Peyer's patch (tissue), 4 donors: ENCODE results near the gene ACP6. TPM values are rescaled to one million over a fixed set of nuclear protein-coding genes. Genes with fewer than 3 reads are reported as not detected.

Experiments
- DNase-seq, 3 donors: peaks; one replicate each; pipeline ENCODE4 v3.0.0-alpha.2; 2017 to 2019
- H3K27ac ChIP-seq, 4 donors: fragments of 200-600 bp; sonication (generic); one replicate each; pipeline ENCODE4 v1.5.1; 2016 to 2019
- H3K27me3 ChIP-seq, 2 donors: fragments of 200-600 bp; sonication (generic); one replicate each; pipeline ENCODE4 v1.5.1; 2019
- H3K36me3 ChIP-seq, 3 donors: fragments of 200-600 bp; sonication (generic); one replicate each; pipeline ENCODE4 v1.5.1; 2016 to 2019
- H3K4me1 ChIP-seq, 4 donors: fragments of 200-600 bp; sonication (generic); one replicate each; pipeline ENCODE4 v1.5.1; 2016 to 2019
- H3K4me3 ChIP-seq, 4 donors: fragments of 200-600 bp; sonication (generic); 1 replicate in 3 of 4; 2 replicates in 1 of 4; pipeline ENCODE4 v1.5.1; 2016 to 2019; ENCODE audit warnings: mild to moderate bottlenecking in 1 of 4
- H3K9me3 ChIP-seq, 4 donors: fragments of 200-600 bp; sonication (generic); one replicate each; pipeline ENCODE4 v1.5.1; 2016 to 2019; ENCODE audit warnings: mild to moderate bottlenecking in 1 of 4
- POLR2A ChIP-seq, 2 donors: fragments of 450-650 bp; IDR thresholded peaks; one replicate each; pipeline ENCODE4 v1.5.1; 2017; ENCODE audit warnings: antibody characterized with exemption in 2 of 2, mild to moderate bottlenecking in 2 of 2, moderate library complexity in 2 of 2
- total RNA-seq, 4 donors: library from RNA; depleted of rRNA; stranded (reverse); fragments of >200 nt; gene quantifications; one replicate each; pipeline ENCODE4 v1.1.0, GENCODE V29; 2016
- TF ChIP-seq, protein P1 (sequence below), 6 experiments: fragments of 450-650 bp in 4 of 6; fragments of 200-600 bp in 2 of 6; sonication (generic) in 1 of 6; IDR thresholded peaks; one replicate each; pipeline ENCODE4 v1.5.1; 2017 to 2019; ENCODE audit warnings: antibody characterized with exemption in 6 of 6, mild to moderate bottlenecking in 3 of 6, moderate library complexity in 1 of 6

The ACP6 gene
- total RNA-seq, 4 donors from 2014 or later = 12.3 to 33.0 (median 18.8) TPM

DNA sequence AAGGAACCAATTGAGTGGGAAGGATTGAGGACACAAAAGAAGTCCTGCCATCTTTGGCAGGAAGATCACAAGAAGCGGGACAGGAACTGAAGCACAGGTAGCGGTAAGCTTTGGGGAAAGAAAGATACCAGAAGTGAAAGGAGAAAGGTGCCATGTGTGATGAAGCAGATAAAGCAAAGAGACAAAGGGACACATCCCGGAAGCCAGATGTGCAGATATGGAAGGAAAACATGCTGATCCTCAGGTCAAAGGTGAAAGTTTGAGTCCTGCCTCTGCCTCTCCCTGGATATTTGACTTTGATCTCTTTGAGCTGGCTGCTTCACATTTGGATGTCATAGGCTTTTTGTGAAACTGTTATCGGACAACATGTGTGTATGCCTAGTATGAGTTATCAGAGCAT lies 34.0 kb downstream of the ACP6 start:
- no peaks in the 10 kb centered on the region for H3K4me1 ChIP-seq
- H3K4me3 ChIP-seq = no peak overlapping the region
- H3K36me3 ChIP-seq = no peaks in the 10 kb centered on the region
- no peaks in the 10 kb centered on the region for H3K9me3 ChIP-seq
- H3K27me3 ChIP-seq = no peaks in the 10 kb centered on the region
- no peak for TF ChIP-seq POLR2A (IDR thresholded peaks at IDR 0.05)
- TF ChIP-seq, protein P1, sequence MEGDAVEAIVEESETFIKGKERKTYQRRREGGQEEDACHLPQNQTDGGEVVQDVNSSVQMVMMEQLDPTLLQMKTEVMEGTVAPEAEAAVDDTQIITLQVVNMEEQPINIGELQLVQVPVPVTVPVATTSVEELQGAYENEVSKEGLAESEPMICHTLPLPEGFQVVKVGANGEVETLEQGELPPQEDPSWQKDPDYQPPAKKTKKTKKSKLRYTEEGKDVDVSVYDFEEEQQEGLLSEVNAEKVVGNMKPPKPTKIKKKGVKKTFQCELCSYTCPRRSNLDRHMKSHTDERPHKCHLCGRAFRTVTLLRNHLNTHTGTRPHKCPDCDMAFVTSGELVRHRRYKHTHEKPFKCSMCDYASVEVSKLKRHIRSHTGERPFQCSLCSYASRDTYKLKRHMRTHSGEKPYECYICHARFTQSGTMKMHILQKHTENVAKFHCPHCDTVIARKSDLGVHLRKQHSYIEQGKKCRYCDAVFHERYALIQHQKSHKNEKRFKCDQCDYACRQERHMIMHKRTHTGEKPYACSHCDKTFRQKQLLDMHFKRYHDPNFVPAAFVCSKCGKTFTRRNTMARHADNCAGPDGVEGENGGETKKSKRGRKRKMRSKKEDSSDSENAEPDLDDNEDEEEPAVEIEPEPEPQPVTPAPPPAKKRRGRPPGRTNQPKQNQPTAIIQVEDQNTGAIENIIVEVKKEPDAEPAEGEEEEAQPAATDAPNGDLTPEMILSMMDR (IDR thresholded peaks at IDR 0.05) = no peak
- H3K27ac ChIP-seq = no peak overlapping the region
- DNase-seq = no peak

DNA sequence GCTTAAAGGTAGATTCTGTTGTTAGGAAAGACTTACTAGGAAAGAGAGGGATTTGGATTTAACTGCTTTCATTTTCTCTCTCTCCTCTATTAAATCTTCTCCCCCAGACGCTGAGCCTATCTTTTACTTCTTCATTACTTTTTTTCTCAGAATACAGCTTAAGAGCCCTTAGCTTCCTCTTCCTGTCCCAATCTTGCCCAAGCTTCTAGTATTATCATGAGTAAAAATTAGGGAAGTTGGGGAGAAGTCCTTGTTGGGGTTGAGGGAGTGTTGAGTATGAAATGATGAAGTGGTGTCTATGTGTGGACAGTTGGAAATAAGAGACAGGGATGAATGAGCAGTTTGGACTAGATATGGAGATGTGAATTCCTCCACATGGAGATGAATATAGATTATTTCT lies 35.0 kb downstream of the ACP6 start:
- Histone ChIP-seq H3K9me3 (no peaks in the 10 kb centered on the region), H3K27ac (no peak overlapping the region), H3K4me1 (no peaks in the 10 kb centered on the region), H3K27me3 (no peaks in the 10 kb centered on the region), H3K4me3 (no peak overlapping the region), H3K36me3 (no peaks in the 10 kb centered on the region)
- DNase-seq = no peak
- TF ChIP-seq, protein P1 (IDR thresholded peaks at IDR 0.05) = no peak
- TF ChIP-seq POLR2A (IDR thresholded peaks at IDR 0.05) = no peak

DNA sequence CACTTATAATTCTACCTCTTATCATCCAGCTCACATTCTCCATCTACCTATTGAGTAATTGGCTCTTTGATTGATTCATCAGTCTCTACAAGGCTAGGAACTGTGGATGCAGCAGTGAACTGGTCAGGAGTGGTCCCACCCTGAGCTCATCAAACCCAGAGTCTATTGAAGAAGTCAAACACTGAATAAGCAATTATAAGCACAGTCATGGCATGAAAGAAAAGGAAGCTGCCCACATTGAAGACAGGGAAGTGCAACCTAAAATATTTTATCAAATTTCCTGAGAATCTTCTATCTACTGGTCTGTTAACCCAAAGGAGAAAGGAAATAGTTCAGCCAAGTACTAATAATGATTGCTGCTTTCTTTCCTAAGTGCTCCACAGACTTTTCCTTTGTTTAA lies 35.7 kb downstream of the ACP6 start:
- Histone ChIP-seq H3K4me1 (no peaks in the 10 kb centered on the region), H3K27me3 (no peaks in the 10 kb centered on the region), H3K4me3 (no peak overlapping the region), H3K9me3 (no peaks in the 10 kb centered on the region), H3K27ac (no peak overlapping the region), H3K36me3 (no peaks in the 10 kb centered on the region)
- no peak for TF ChIP-seq POLR2A (IDR thresholded peaks at IDR 0.05)
- TF ChIP-seq, protein P1 (IDR thresholded peaks at IDR 0.05) = no peak
- no peak for DNase-seq

DNA sequence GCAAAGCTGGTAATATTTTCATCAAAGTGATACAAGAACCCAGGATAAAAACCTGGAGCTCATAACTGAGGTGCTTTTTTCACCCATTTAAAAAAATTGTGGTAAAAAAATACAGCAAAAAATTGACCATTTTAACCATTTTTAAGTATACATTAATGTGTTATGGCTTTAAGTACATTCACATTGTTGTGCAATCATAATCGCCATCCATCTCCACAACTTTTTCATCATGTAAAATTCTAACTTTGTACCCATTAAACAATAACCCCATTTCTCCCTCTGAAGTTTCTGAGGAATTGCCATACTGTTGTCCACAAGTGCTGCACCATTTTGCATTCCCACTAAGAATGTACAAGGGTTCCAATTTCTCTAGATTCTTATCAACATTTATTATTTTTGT lies 36.6 kb downstream of the ACP6 start:
- Histone ChIP-seq H3K27me3 (no peaks in the 10 kb centered on the region), H3K4me3 (no peak overlapping the region), H3K27ac (no peak overlapping the region), H3K4me1 (no peaks in the 10 kb centered on the region), H3K9me3 (no peaks in the 10 kb centered on the region), H3K36me3 (no peaks in the 10 kb centered on the region)
- TF ChIP-seq POLR2A (IDR thresholded peaks at IDR 0.05) = no peak
- TF ChIP-seq, protein P1 (IDR thresholded peaks at IDR 0.05) = no peak
- no peak for DNase-seq

DNA sequence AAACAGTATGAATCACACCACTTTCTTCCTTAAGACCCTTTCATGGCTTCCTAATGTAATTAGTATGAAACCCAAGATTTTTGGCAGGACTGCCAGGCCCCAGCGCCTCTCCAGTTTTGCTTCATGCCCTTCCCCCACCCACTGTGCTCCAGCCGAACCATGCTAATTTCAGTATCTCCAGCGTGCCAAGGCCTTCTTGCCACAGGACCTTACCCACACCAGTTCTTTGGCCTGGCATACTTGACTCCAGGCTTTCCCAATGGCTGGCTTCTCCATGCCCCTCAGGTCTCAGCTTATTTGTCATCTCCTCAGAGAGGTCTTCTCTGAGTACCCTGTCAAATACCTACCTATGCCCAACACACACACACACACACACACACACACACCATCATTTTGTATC lies 38.5 kb downstream of the ACP6 start:
- no peak for TF ChIP-seq POLR2A (IDR thresholded peaks at IDR 0.05)
- TF ChIP-seq, protein P1 (IDR thresholded peaks at IDR 0.05) = no peak
- no peak for DNase-seq
- H3K9me3 ChIP-seq = no peaks in the 10 kb centered on the region
- no peak overlapping the region for H3K27ac ChIP-seq
- no peaks in the 10 kb centered on the region for H3K27me3 ChIP-seq
- H3K4me1 ChIP-seq = no peaks in the 10 kb centered on the region
- H3K36me3 ChIP-seq = no peaks in the 10 kb centered on the region
- no peak overlapping the region for H3K4me3 ChIP-seq

DNA sequence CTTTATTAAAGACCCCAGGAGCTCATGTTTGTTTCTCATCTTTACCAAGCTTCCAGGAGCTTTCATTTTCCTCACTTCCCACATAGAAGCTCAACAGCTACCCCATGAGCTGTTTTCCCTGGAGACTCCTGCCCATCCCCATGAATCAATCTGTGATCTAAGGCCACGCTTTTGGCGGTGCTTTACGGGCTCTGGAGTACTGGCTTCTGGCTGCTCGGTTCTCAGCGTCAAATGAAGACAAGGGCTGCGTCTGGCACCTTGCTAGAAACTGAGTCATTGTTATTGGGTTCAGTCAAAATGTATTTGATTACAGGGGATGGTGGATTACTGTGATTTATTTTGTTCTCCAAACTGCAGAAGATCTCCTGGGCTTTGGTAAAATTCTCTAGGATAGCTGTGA lies 39.9 kb downstream of the ACP6 start:
- TF ChIP-seq POLR2A (IDR thresholded peaks at IDR 0.05) = no peak
- TF ChIP-seq, protein P1 (IDR thresholded peaks at IDR 0.05) = no peak
- DNase-seq = no peak
- no peaks in the 10 kb centered on the region for H3K36me3 ChIP-seq
- H3K4me1 ChIP-seq = peaks cover 0 to 4% (median 0%) of the 10 kb centered on the region in 4 donors
- no peak overlapping the region for H3K4me3 ChIP-seq
- H3K27ac ChIP-seq = no peak overlapping the region
- no peaks in the 10 kb centered on the region for H3K27me3 ChIP-seq
- no peaks in the 10 kb centered on the region for H3K9me3 ChIP-seq
